GM18498 (cell line): Measurements from ENCODE around the gene CTTNBP2NL.
A peak's percentile ranks its signal among the peaks of the same experiment; 100 is the strongest.
"Not testable (repeated sequence)": the region's sequence is repeated elsewhere in the genome, so short reads cannot be mapped to it uniquely, and the experiment has no call there.

Source experiments
- ATAC-seq: cut with Tn5 transposase; IDR thresholded peaks from one replicate; pipeline ENCODE4 v1.9.1; 2021; ENCODE audit warnings: mild to moderate bottlenecking, moderate library complexity; ENCODE audit not compliant: unreplicated experiment

The CTTNBP2NL gene

DNA sequence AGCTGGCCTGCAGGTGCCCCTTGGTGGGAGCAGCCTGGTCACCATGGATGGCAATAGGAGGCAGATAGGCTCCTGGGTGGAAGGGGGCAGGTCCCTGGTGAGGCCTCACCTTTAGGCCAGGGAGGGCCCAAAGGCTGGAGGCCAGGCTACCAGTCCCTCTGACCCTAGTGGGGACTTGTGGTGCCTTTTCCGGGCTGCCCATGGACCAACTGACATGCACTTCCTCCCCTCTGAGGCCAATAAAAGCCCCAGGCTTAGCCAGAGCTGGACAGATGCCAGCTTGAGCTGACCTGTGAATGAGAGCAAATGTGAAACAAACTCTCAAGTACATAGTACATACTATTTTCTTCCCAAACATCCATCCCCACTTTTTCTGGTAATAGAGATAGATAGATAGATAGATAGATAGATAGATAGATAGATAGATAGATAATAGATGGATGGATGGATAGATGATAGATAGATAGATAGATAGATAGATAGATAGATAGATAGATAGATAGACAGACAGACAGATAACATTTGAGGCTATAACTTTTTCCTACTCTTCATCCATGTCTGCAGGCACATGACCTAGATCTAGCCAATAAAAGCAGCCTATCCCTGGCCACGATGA is 9.2 kb upstream of the CTTNBP2NL start:
- no peak for ATAC-seq

DNA sequence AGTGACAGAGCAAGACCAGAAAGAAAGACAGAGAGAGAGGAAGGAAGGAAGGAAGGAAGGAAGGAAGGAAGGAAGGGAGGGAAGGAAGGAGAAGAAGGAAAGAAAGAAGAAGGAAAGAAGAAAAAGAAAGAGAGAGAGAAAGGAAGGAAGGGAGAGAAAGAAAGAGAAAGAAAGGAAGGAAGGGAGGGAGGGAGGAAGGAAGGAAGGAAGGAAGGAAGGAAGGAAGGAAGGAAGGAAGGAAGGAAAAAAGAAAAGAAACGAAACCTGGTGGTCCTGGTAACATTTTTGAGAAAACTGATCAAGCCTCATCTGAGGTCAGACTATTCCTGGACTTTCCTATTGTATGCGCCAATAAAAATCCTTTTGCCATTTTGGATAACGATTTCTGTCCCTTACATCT is 8.2 kb upstream of the CTTNBP2NL start:
- ATAC-seq = no peak

DNA sequence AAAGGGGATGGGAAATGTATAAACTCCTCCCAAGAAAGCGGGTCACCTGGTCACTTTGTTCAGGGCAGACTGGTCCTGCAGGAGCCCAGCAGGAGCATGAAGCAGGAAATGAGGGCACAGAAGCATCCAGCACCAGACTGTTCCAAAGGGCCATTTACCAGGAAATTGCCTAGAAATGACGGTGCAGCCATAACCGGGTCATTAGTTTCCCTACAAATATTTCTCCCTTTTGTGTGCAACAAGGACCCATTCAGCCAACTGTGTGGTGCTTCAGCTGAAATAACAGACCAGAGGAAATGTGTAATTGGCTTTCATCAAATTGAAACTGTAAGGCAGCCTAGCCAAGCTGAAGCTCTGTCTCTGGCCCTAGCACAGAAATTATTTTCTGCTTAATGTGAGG is 7.6 kb upstream of the CTTNBP2NL start:
- no peak for ATAC-seq

DNA sequence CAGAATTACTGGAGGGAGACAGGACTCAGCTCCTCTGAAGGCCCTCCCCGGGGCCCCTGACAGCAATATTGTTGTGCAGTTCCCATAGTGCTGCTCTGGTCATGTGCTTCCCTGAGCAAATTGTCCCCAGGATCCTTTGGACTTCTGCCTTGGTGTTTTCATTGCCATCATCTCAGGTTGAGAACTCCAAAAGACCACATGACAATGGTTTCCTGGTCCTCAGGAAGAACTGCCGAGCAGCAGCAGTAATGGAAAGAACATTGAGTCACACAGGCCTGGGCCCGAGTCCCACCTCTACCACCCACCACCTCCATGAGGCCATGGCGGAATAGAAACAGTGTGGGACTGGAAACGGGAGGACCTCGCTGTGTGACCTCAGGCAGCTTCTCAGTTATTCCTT is 6.3 kb upstream of the CTTNBP2NL start:
- no peak for ATAC-seq

DNA sequence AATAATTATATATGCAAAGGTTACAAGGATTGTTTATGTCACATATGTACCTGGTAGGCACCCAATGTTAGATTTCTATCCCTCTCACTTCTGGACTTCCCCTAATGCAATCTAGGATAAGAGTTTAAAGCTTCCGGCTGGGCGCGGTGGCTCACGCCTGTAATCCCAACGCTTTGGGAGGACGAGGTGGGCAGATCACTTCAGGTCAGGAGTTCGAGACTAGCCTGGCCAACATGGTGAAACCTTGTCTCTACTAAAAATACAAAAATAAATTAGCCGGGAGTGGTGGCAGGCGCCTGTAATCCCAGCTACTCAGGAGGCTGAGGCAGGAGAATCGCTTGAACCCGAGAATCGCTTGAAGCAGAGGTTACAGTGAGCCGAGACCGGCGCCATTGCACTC is 5.7 kb upstream of the CTTNBP2NL start:
- not testable (repeated sequence) for ATAC-seq

DNA sequence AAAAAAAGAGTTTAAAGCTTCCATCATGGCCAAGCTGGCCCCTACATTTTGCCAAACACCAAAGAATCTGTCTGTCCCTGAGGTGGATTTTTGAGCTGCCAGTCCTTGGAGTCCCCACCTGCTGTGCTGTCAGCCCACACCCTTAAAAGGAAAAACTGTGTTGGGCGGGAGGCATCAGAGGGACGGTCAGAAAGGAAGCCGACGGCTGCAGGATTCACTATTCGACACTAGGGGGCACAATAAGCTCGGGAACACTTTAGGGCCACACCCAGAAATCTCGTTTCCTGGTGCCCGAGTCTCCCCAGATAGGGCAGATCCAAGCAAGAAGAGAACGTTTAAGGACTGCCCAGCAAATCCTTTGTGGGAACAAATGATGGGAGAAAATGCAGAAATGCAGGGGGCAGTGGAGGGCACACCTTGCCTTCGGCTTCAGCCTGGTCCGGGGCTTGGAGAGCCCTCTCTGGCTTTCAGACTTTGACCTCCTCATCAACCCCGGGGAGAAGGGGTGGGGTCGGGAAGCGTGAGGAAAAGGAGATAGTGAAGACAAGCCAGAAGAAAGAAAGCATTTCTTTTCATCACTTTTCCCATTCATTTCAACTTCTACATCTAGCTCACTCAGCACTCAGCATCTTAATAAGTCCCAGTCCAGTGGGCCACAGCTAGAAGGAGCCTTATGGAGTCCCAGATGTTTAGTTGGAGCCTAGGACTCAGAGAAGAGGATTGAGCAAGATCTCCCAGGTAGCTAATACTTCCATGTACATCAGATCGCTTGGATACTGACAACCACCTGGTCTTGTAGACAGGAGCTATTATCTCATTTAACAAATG is 5.0 kb upstream of the CTTNBP2NL start:
- peak; percentile 64 for ATAC-seq

DNA sequence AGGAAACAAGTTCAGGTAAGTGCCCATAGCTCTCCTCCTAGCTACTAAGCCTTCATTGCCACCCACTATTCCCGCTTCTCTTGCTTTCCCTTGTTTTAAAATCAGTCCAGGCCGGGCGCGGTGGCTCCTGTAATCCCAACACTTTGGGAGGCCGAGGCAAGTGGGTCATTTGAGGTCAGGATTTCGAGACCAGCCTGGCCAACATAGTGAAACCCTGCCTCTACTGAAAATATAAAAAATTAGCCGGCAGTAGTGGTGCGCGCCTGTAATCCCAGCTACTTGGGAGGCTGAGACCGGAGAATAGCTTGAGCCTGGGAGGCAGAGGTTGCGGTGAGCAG is 4.4 kb upstream of the CTTNBP2NL start:
- ATAC-seq = no peak

DNA sequence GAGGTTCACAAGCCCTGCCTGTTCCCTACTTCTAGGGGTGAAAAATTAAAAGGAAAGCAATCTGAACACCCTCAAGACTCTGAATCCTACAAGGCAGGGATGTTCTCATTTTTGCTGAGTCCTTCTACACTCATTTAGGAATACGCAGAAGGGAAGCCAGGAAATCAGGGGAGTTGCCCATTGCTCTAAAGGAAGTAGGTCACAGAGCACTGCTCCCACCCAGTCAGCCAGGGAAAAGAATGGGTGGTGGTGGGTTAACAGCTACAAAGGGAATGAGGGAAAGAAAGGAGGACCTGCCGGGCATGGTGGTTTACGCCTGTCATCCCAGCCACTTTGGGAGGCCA is 2.4 kb upstream of the CTTNBP2NL start:
- ATAC-seq = no peak

DNA sequence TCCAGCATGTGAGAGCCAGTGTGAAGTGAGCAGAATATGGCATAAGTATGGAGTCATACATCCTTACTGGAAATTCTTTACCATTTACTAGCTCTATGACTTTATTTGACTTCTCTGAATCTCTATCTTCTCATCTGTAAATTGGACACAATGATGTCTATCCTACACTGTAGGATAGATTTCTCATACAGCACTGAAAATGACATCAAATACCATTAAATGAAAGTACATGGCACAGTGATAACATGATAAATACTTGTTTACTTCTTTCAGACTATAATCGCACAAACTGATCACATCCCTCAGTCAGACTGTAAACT is 1.3 kb upstream of the CTTNBP2NL start:
- ATAC-seq = no peak

DNA sequence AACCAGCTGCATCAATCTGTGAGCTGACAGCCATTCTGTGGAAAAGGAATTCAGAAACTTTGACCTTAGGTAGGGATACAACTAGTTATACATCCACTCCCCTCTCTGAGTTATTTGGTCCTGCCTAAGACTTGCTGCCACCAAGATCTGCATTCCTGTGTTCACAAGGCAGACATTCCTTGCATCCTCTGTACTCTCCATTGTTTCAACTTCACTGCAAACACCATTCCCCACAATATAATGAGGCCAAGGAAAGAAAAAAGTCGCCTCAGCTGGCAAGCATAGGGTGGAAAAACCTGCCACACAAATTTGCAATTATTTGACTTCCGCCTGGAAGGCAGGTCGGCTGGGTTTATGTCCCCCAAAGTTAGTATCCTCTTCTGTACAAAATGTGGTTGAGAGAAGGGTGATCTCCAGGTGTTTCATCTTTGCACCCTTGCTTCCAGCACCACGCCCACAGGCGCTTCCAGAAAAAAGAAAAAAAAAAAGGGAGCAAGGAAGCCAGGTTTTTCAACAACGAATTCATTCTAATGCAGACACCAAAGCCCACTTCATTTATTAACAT is 676 bp upstream of the CTTNBP2NL start:
- no peak for ATAC-seq

DNA sequence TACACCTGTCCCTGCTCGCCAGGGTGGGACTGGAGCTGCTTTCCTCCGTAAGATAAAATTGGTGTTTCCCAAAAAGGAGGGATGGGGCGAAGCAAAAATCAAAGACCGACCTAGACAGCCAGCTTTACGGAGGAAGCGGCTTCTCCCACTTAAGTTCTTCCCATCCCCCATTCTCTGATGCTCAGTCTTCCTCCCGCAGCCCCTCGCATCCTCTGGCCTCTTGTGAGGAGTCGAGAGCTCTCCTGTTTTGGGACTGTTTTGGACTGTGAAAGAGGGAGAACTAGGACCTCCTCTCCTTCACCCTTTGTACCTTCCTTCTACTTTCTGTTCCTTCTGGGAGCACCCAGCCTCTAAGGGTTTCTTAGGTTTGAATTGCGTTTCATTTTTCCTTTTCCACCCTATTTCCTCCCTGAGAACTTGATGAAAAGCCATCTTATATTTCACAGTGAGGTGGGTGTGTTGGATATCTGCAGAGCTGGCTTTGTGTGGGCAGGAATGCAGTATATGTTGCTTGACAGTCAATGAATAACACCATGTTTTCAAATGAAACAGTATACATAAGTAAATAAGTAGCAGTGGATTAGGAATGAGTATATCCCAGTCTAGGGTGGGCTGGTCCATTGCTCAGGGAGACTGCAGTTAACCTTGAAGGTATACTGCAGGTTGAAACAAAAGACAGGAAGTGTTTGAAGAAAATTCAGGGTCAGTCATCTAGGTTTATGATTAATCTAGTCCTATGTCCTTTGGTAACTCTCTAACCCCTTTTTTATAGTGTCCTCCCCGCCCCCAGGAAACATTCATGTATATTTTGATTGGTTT is 848 bp downstream of the CTTNBP2NL start:
- ATAC-seq = no peak

DNA sequence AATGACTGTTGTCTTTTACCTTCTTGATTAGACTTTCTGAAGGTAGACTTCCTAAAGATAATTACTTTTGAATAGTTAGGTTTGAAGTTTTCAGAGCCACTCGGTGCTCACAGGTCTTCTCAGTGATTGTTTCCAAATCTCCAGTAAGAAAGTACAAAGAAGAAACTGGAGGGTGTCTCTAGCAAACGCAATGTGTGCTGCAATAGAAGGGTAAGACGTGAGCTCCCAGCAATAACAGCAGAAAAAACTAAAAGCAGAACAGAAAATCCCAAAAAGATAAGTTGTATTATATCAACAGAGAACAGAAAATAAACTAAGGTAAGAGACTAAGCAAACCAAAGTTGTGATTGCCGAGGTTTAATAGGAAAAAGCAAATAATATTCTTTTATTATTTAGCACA is 1.8 kb downstream of the CTTNBP2NL start:
- no peak for ATAC-seq

DNA sequence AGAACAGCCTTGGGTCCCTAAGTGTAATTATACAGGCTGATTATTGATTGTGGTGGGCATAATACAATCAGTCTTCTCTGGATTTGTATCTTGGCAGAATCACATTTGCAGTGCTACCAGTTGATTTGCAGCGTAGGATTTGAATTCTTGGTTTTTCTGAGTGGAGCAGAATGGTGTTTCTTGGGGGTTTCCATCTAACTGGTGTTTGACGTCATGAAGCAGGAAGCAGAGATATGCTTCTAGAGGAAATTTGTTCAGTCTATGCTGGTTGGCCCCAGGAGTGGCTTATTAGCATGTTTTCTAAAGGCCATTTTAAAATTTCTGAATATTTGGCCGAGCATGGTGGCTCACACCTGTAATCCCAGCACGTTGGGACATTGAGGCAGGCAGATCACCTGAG is 3.4 kb downstream of the CTTNBP2NL start:
- no peak for ATAC-seq

DNA sequence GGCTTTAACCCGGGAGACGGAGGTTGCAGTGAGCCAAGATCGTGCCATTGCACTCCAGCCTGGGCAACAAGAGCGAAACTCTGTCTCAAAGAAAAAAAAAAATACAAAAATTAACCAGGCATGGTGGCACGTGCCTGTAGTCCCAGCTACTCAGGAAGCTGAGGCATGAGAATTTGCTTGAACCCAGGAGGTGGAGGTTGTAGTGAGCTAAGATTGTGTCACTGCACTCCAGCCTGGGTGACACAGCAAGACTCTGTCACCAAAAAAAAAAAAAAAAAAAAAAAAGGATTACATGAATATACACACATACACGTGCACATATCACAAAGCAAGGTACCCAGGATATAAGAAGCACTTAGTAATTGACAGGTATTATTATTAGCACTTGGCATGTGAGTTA is 4.7 kb downstream of the CTTNBP2NL start:
- ATAC-seq = not testable (repeated sequence)

DNA sequence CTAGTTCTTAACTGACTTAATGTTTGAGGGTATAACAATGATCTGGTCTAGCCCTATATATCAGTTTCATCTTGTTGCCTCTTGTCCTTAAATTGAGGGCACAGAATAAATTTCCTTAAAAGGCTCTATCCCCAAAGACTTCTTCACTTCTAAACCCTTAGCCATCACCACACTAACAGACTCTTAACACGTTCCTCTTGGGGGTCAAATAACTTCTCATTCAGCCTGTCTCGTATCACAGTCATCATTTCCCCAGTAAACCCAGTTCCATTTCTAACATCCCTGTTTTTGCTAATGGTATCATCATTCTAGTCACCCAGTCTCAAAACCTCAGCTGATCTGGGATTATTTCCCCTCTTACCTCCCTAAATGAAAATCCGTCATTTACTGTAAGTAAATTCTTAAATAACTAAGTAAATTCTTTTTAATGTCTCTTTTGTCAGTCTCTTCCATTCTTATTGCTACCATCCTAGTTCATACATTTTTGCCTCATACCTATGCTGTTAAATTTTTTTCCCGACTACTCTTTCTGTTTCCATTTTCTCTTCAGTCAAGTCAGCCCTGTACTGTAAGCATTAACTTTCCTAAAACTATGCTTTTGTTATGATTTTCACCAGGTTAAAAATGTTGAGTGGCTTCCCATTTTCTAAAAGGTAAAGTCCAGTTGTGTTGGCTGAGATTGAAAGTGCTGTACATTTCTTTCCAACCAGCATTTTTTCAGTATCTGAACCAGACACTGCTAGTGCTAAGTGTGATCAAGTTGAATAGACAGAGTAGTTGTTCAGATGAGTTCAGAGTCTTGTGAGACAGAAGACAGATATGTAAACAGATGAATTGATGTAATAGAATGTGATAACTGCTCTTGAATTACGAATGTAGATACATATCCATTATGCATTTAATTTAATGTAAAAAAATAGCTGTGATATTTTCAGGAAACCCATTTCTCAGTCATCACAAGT is 6.9 kb downstream of the CTTNBP2NL start:
- ATAC-seq = peak; percentile 67

DNA sequence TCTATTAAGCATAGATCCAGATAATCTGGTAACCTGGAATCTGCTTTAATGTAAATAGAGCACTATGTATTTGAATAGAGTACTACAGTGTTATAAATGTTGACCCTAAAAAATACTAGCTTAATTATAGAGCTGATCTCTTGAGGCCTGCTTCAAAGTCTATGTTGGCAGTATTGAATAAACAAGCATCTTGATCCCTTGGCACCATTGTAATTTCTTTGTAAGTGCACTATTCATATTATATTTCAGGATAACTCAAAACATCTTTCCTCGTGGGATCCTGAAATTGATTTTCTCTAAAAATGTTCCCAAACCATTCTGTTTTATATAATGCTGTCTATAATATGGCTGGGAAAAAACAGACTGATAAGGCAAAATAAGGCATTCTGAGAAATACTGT is 10.8 kb downstream of the CTTNBP2NL start:
- no peak for ATAC-seq

DNA sequence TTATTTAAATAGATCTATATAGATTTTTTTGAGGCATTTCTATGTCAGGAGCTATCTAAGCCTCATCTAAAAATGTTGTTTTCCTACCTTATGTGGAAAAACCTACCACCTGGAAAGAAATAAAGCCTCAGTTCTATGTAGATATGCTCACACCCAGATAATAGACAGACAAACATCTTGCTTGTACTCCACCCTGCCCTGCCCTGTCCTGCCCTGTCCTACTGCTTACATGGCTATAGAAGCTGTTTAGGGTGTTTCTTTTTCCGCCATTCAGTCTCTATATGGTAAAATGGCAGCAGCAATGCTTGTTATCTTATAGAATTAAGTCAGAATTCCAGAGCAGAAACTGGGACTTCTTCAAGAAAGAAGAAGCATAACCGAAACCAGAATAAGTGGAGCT is 13.4 kb downstream of the CTTNBP2NL start:
- no peak for ATAC-seq

DNA sequence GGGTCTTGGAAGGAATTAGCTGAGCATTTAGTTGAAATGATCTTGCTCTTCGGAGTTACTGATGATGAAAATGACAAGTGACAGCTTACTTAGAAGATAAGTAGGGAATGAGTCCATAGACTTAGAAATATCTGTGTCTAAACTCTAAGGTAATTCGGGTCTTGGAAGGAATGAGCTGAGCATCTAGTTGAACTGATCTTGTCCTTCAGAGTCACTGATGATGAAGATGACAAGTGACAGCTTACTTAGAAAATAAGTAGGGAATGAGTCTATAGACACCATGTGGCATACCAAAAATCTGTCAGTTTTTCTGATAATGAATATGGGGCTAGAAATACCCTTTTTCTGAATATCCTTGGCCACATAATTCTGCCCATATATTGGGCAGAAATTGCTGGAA is 14.7 kb downstream of the CTTNBP2NL start:
- no peak for ATAC-seq

DNA sequence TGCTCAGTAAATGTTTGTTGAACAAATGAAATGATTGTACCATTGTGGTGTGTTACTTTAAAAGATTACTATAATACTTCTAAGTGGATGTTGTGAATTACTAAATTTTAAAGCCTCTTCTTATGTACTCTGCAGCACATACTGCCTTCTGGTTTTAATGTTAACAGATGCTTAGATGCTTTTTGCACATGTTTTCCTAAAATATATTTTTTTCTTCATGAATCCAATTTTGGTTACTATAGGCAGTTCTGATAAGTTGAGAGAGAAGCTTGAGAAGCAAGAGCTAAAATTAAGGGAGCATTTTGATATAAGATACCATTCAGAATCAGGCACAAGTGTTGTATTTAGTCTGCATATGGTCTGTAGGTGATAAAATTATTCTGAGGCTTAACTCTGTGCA is 21.3 kb downstream of the CTTNBP2NL start:
- ATAC-seq = no peak

DNA sequence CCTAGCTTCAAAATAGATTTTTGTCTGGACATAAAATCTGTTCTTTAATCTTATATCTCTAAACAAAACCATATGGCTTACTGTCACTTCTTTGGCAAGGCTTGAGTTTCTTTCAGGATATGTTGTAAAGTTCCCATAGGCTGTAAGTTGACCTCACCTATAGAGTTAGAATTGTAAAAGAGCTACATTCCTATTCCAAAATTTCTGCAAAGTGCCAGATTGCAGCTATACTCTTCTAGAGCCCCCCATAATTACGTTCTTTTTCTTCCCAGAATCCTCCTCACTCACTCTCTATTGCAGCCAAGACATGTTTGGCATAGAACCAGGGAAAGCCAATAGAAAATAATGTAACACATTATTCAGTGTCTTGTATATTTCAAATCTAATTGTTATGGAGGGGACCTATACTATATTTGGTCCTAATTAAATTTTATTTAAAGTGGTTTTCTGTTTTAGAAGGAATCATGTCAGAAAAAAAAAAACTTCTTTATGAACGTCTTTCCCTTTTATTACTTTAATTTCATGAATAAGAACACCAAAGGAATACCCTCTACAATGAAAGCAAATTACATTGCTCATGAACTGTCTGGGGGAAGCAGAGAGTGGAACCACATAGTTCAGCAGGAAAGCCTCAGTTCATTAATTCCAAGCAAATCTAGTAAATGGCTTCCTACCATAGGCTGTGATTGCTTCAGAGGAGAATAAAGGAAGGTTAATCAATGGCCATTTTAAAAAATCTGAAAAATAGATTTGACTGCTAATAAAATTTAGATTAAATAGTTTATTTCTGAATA is 22.3 kb downstream of the CTTNBP2NL start:
- no peak for ATAC-seq
